ENCODE measurements around the gene PRSS57.

GRCh38 chr19:710767-711166, 15.5 kb upstream of the PRSS57 start:
- TF ChIP-seq, protein P1, sequence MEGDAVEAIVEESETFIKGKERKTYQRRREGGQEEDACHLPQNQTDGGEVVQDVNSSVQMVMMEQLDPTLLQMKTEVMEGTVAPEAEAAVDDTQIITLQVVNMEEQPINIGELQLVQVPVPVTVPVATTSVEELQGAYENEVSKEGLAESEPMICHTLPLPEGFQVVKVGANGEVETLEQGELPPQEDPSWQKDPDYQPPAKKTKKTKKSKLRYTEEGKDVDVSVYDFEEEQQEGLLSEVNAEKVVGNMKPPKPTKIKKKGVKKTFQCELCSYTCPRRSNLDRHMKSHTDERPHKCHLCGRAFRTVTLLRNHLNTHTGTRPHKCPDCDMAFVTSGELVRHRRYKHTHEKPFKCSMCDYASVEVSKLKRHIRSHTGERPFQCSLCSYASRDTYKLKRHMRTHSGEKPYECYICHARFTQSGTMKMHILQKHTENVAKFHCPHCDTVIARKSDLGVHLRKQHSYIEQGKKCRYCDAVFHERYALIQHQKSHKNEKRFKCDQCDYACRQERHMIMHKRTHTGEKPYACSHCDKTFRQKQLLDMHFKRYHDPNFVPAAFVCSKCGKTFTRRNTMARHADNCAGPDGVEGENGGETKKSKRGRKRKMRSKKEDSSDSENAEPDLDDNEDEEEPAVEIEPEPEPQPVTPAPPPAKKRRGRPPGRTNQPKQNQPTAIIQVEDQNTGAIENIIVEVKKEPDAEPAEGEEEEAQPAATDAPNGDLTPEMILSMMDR (IDR thresholded peaks at IDR 0.05; ENCODE audit: low read depth, low read length, poor library complexity, severe bottlenecking): no peak
- no peak for TF ChIP-seq EZH2phosphoT487 (IDR thresholded peaks at IDR 0.05; ENCODE audit: borderline replicate concordance, low read length)
